NCI-H1930 (cell line): ENCODE data around the gene AIG1.
"Not testable (repeated sequence)": the region's sequence is repeated elsewhere in the genome, so short reads cannot be mapped to it uniquely, and the experiment has no call there.

Source experiments
- DNase-seq, 2 experiments: peaks; one replicate each; lab custom pipeline; 2025; lab: John Stamatoyannopoulos, UW

The AIG1 gene

GRCh38 chr6:143060806-143061596 lies at the start of gene AIG1:
Gene AIG1 (plus strand): TSS chr6:143060889. CDS start chr6:143060926, 37 bp downstream.
- DNase-seq: peak; percentile 54 to 76

GRCh38 chr6:143014764-143015163 lies 45.9 kb upstream of the AIG1 start:
- DNase-seq: no peak

- DNase-seq: no peak
Measured at GRCh38 chr6:143015300-143015706, 45.4 kb upstream of the AIG1 start.

- no peak for DNase-seq
Measured at GRCh38 chr6:143018955-143019354, 41.7 kb upstream of the AIG1 start.

- DNase-seq: not testable (repeated sequence)
Measured at GRCh38 chr6:143020862-143021261, 39.8 kb upstream of the AIG1 start.

GRCh38 chr6:143021543-143021942 lies 39.1 kb upstream of the AIG1 start:
- DNase-seq: no peak

- no peak for DNase-seq
Measured at GRCh38 chr6:143022587-143022986, 38.1 kb upstream of the AIG1 start.

- no peak for DNase-seq
Measured at GRCh38 chr6:143023695-143024094, 37.0 kb upstream of the AIG1 start.

GRCh38 chr6:143024977-143025376 lies 35.7 kb upstream of the AIG1 start:
- no peak for DNase-seq

GRCh38 chr6:143026696-143027449 lies 33.8 kb upstream of the AIG1 start:
- DNase-seq: peak; percentile 3 to 4

GRCh38 chr6:143034689-143035334 lies 25.9 kb upstream of the AIG1 start:
- DNase-seq: no peak

- DNase-seq: no peak
Measured at GRCh38 chr6:143037470-143037869, 23.2 kb upstream of the AIG1 start.

- DNase-seq: no peak
Measured at GRCh38 chr6:143038833-143039232, 21.9 kb upstream of the AIG1 start.

- no peak for DNase-seq
Measured at GRCh38 chr6:143039548-143039947, 21.1 kb upstream of the AIG1 start.

GRCh38 chr6:143040018-143040417 lies 20.7 kb upstream of the AIG1 start:
- DNase-seq: no peak

- DNase-seq: not testable (repeated sequence)
Measured at GRCh38 chr6:143044345-143044744, 16.3 kb upstream of the AIG1 start.

- DNase-seq: no peak
Measured at GRCh38 chr6:143049611-143050010, 11.1 kb upstream of the AIG1 start.

GRCh38 chr6:143050509-143050908 lies 10.2 kb upstream of the AIG1 start:
- DNase-seq: no peak

GRCh38 chr6:143052282-143052681 lies 8.4 kb upstream of the AIG1 start:
- no peak for DNase-seq

- DNase-seq: no peak
Measured at GRCh38 chr6:143053856-143054255, 6.8 kb upstream of the AIG1 start.

GRCh38 chr6:143054329-143054728 lies 6.4 kb upstream of the AIG1 start:
- DNase-seq: no peak

- DNase-seq: no peak
Measured at GRCh38 chr6:143055213-143055612, 5.5 kb upstream of the AIG1 start.

GRCh38 chr6:143055891-143056290 lies 4.8 kb upstream of the AIG1 start:
- no peak for DNase-seq
